Memory B cell (primary cell): ENCODE measurements around the gene AKAIN1.

Source experiments
- ATAC-seq: fragments of 150-1000 bp; cut with Tn5 transposase; 2 replicates; pipeline ENCODE4 v1.10.0; 2021; ENCODE audit warnings: low read depth, mild to moderate bottlenecking, moderate library complexity
- DNase-seq, 2 donors: peaks; one replicate each; pipeline ENCODE4 v3.0.0; 2022; ENCODE audit warnings: low spot score in 2 of 2
- H3K27ac Mint-ChIP-seq: one replicate; pipeline ENCODE4 v1.8.0; 2022; ENCODE audit warnings: mild to moderate bottlenecking, moderate library complexity, mixed read lengths
- H3K27me3 Mint-ChIP-seq: one replicate; pipeline ENCODE4 v1.8.0; 2022; ENCODE audit warnings: mixed read lengths
- H3K36me3 Mint-ChIP-seq: one replicate; pipeline ENCODE4 v1.8.0; 2022; ENCODE audit warnings: mild to moderate bottlenecking, mixed read lengths
- H3K4me1 Mint-ChIP-seq: one replicate; pipeline ENCODE4 v1.8.0; 2022; ENCODE audit warnings: mixed read lengths
- H3K4me3 Mint-ChIP-seq: one replicate; pipeline ENCODE4 v1.8.0; 2022; ENCODE audit warnings: mild to moderate bottlenecking, moderate library complexity, mixed read lengths
- H3K9me3 Mint-ChIP-seq: one replicate; pipeline ENCODE4 v1.8.0; 2022; ENCODE audit warnings: mixed read lengths

The AKAIN1 gene

GRCh38 chr18:5178519-5178918 is 18.5 kb downstream of the AKAIN1 start:
- Mint-ChIP-seq H3K27ac (no peak overlapping the region), H3K9me3 (no peaks in the 10 kb centered on the region), H3K36me3 (no peaks in the 10 kb centered on the region), H3K4me1 (peaks cover 5% of the 10 kb centered on the region), H3K4me3 (no peak overlapping the region), H3K27me3 (peaks cover 1% of the 10 kb centered on the region)
- ATAC-seq (no peak), DNase-seq (no peak)

- Mint-ChIP-seq H3K9me3 (peaks cover 9% of the 10 kb centered on the region), H3K36me3 (no peaks in the 10 kb centered on the region), H3K27ac (no peak overlapping the region), H3K4me3 (no peak overlapping the region), H3K27me3 (peaks cover 4% of the 10 kb centered on the region), H3K4me1 (peaks cover 5% of the 10 kb centered on the region)
- ATAC-seq (peak; percentile 96), DNase-seq (peak in 1 of 2 donors; percentile 14)
These were observed 21.7 kb downstream of the AKAIN1 start for GRCh38 chr18:5175378-5175777.

- Mint-ChIP-seq H3K27ac (no peak overlapping the region), H3K36me3 (no peaks in the 10 kb centered on the region), H3K4me3 (no peak overlapping the region), H3K4me1 (peaks cover 5% of the 10 kb centered on the region), H3K27me3 (peaks cover 3% of the 10 kb centered on the region), H3K9me3 (peaks cover 9% of the 10 kb centered on the region)
- ATAC-seq (no peak), DNase-seq (no peak)
These were observed 23.4 kb downstream of the AKAIN1 start for GRCh38 chr18:5173646-5174045.

DNA sequence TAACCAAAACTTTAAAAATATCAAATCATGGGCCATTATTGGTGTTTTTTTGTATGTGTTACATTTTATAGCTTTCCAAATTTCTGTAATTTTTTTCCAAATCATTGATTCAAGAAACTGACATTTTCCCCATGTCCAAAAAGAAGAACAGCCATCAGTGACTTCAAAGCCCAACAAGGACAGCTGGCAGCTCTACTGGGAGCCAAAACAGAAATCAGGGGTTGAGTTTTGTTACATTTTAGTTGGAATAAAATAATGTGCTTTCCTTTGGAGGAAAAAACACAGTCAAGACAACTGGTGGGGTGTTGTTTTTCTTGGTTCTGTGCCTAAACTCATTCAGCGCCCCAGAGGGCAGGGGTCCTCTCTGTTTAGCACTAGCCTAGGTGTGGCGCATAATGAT is 23.8 kb downstream of the AKAIN1 start:
- ATAC-seq (no peak), DNase-seq (no peak)
- no peaks in the 10 kb centered on the region for H3K36me3 Mint-ChIP-seq
- H3K27me3 Mint-ChIP-seq = peaks cover 3% of the 10 kb centered on the region
- peaks cover 9% of the 10 kb centered on the region for H3K9me3 Mint-ChIP-seq
- peaks cover 5% of the 10 kb centered on the region for H3K4me1 Mint-ChIP-seq
- no peak overlapping the region for H3K27ac Mint-ChIP-seq
- H3K4me3 Mint-ChIP-seq = no peak overlapping the region

GRCh38 chr18:5167831-5168230 is 29.2 kb downstream of the AKAIN1 start:
- DNase-seq (no peak), ATAC-seq (no peak)
- H3K27me3 Mint-ChIP-seq = peaks cover 3% of the 10 kb centered on the region
- H3K4me1 Mint-ChIP-seq = peaks cover 2% of the 10 kb centered on the region
- H3K4me3 Mint-ChIP-seq = no peak overlapping the region
- no peaks in the 10 kb centered on the region for H3K36me3 Mint-ChIP-seq
- H3K27ac Mint-ChIP-seq = no peak overlapping the region
- H3K9me3 Mint-ChIP-seq = peaks cover 9% of the 10 kb centered on the region

GRCh38 chr18:5166606-5167280 is 30.3 kb downstream of the AKAIN1 start:
- Mint-ChIP-seq H3K9me3 (peaks cover 6% of the 10 kb centered on the region), H3K4me1 (peaks cover 2% of the 10 kb centered on the region), H3K36me3 (no peaks in the 10 kb centered on the region), H3K4me3 (no peak overlapping the region), H3K27me3 (peaks cover 2% of the 10 kb centered on the region), H3K27ac (no peak overlapping the region)
- ATAC-seq = no peak
- no peak for DNase-seq

DNA sequence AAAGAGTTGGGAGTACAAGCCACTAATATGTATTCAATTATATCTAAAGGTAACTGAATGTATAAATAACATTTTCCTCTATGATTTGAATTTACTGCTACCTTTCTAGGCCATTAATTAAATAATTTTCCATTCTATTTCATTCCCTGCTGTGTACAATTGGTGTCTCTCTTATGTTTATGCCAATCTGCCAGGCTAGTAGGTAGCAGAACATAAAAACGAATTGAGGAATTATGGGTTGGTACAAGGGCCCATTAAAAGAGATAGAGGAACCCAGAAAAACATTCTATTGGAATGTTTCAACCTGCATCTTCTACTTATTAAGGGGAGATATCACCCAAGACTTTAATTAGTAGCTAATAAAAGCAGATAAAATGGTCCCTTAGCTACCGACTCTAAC is 32.2 kb downstream of the AKAIN1 start:
- H3K4me1 Mint-ChIP-seq = peaks cover 2% of the 10 kb centered on the region
- no peak overlapping the region for H3K4me3 Mint-ChIP-seq
- ATAC-seq (no peak), DNase-seq (no peak)
- H3K27me3 Mint-ChIP-seq = no peaks in the 10 kb centered on the region
- no peaks in the 10 kb centered on the region for H3K9me3 Mint-ChIP-seq
- no peak overlapping the region for H3K27ac Mint-ChIP-seq
- H3K36me3 Mint-ChIP-seq = no peaks in the 10 kb centered on the region

- Mint-ChIP-seq H3K27me3 (peaks cover 2% of the 10 kb centered on the region), H3K4me1 (peaks cover 3% of the 10 kb centered on the region), H3K4me3 (no peak overlapping the region), H3K9me3 (no peaks in the 10 kb centered on the region), H3K36me3 (no peaks in the 10 kb centered on the region), H3K27ac (no peak overlapping the region)
- DNase-seq (no peak), ATAC-seq (no peak)
These were observed 34.9 kb downstream of the AKAIN1 start for GRCh38 chr18:5162111-5162510.

DNA sequence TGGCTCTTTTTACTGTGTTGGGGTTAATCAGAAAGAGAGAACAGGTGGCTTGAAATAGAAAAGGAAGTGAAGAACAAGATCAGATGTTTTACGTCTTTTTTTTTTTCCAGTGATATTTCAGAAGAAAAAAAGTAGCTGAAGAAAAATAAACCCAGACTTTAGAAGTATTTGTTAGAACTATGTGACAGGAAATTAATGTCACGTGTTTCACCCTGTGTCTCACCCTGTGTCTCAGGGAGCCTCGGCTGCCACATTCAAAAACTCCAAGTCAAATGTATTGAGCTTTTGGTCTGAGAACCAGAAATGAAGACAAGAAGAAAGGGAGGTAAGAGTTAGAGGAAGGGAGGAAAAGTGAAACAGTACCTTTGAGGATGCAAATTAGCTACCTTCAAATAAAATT is 38.0 kb downstream of the AKAIN1 start:
- no peak overlapping the region for H3K4me3 Mint-ChIP-seq
- H3K4me1 Mint-ChIP-seq = peaks cover 3% of the 10 kb centered on the region
- no peaks in the 10 kb centered on the region for H3K9me3 Mint-ChIP-seq
- no peak for DNase-seq
- H3K36me3 Mint-ChIP-seq = no peaks in the 10 kb centered on the region
- H3K27me3 Mint-ChIP-seq = peaks cover 4% of the 10 kb centered on the region
- ATAC-seq = no peak
- no peak overlapping the region for H3K27ac Mint-ChIP-seq

DNA sequence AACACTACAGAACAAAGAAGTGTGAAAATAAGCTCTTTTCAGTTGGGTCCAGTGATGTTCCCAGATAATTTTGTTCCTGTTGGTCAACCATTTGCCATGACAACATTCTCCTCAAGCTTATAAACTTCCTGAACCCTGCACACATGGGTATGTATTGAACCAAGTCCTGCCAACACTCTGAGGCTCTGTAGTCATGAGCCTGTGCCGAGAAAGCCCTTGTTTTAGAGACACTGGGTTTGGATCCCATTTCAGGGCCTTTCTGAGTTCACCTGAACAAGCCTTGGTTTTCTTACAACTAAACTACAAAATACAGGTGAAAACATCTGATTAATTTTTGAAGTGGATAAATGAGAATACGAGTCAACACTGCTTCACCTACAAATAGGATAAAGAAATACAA is 38.5 kb downstream of the AKAIN1 start:
- H3K9me3 Mint-ChIP-seq = no peaks in the 10 kb centered on the region
- ATAC-seq = no peak
- DNase-seq = no peak
- H3K27me3 Mint-ChIP-seq = peaks cover 4% of the 10 kb centered on the region
- H3K4me1 Mint-ChIP-seq = peaks cover 3% of the 10 kb centered on the region
- H3K27ac Mint-ChIP-seq = no peak overlapping the region
- H3K36me3 Mint-ChIP-seq = no peaks in the 10 kb centered on the region
- no peak overlapping the region for H3K4me3 Mint-ChIP-seq

DNA sequence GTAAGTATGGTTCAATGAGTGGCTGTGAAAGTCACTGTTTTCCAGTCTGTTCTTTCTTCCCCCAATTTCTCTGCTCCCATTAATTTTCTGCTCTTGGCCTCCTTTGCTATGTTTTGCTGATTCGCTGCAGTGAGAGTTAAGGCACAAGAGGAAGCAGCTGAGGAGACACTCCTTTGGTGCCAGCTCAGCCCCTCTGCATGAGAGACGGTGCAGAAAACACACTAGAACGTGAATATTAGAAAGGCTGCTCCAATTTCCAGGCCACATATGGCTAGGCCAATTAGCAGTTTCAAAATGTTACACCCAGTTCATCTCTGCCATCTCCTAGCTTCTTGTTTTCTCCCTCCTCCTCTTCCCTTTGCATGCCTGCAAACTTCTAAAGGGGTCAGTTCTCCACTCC is 38.9 kb downstream of the AKAIN1 start:
- DNase-seq (no peak), ATAC-seq (no peak)
- Mint-ChIP-seq H3K4me3 (no peak overlapping the region), H3K27ac (no peak overlapping the region), H3K4me1 (peaks cover 3% of the 10 kb centered on the region), H3K27me3 (peaks cover 4% of the 10 kb centered on the region), H3K9me3 (no peaks in the 10 kb centered on the region), H3K36me3 (no peaks in the 10 kb centered on the region)

DNA sequence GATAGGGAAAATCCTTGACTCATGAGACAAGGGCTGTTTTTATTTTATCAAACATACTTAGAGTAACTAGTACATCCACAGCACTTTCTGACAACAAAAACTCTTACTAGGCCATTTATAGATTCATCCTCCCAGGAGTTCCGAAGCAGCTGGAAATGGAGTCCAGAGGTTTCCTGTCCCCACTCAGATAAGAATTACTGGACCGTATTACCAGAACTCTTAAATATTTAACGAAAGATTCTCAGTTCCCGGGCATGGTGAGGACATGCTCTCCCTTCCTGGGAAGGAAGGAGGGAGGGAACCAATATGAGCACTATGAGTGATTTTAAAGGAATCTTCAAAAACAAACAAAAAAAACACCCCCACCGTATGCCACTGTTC is 41.2 kb downstream of the AKAIN1 start:
- DNase-seq = no peak
- H3K4me3 Mint-ChIP-seq = no peak overlapping the region
- ATAC-seq = no peak
- H3K36me3 Mint-ChIP-seq = no peaks in the 10 kb centered on the region
- H3K27ac Mint-ChIP-seq = no peak overlapping the region
- peaks cover 6% of the 10 kb centered on the region for H3K27me3 Mint-ChIP-seq
- no peaks in the 10 kb centered on the region for H3K9me3 Mint-ChIP-seq
- peaks cover 3% of the 10 kb centered on the region for H3K4me1 Mint-ChIP-seq

DNA sequence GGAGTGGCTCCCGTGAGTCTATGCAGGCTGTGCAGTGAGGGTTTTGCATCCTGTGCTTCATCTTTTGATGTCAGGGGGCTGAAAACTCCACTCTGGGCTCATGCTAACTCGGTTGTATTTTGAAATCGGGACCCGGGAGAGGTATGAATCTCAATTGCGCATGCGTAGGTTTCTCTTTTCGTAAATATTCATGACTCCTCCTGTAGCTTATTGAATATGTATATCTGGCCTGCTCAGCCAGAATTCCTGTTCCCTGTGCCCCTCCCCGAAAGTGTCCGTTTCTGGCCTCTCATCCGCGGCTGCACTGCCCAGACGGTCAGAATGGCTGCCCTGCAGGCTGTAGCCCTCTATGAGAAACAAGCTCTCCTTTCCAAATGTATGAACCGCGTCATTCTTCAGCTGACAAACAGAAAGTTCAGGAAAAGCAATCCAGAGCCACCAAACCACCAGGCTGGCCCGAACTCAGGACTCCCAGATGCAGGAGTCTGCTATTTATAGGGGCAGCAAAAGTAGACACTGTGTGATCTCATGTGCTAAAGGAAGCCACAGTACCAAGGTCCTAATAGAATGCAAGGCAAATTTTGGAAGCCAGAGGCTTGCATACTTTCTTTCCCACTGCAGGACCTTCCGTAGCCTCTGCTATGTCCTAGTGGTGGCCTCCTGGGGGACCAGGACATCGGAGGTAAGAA is 41.7 kb downstream of the AKAIN1 start:
- no peak for ATAC-seq
- Mint-ChIP-seq H3K9me3 (no peaks in the 10 kb centered on the region), H3K27ac (no peak overlapping the region), H3K4me1 (peaks cover 3% of the 10 kb centered on the region), H3K4me3 (no peak overlapping the region), H3K36me3 (no peaks in the 10 kb centered on the region), H3K27me3 (peaks cover 6% of the 10 kb centered on the region)
- DNase-seq = no peak

- Mint-ChIP-seq H3K36me3 (no peaks in the 10 kb centered on the region), H3K4me1 (no peaks in the 10 kb centered on the region), H3K4me3 (no peak overlapping the region), H3K9me3 (no peaks in the 10 kb centered on the region), H3K27me3 (peaks cover 8% of the 10 kb centered on the region), H3K27ac (no peak overlapping the region)
- ATAC-seq = no peak
- DNase-seq = no peak
These were observed 44.6 kb downstream of the AKAIN1 start for GRCh38 chr18:5152343-5153020.
